ENCODE results near the gene PTPRD.

DNA sequence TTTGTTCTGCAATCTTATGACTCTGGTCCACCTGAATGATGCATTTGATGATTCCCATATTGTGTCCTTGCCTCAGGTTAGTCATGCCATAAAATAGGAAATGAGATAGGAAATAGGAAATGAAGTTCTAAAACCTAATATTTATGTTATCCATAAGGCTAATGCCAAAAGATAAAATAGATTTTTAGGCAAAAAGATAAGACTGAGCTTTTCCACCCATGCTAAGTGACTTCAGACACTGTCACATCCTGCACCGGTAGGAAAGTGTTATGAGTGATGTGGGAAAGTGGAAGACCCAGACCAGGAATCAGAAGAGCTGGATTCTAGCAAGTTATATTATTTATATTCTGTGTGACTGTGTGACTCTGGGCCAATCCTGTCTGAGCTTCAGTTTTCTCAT lies 2212.4 kb downstream of the PTPRD start:
- TF ChIP-seq CTCF (IDR thresholded peaks at IDR 0.05) = no peak
- no peak for TF ChIP-seq POLR2A (IDR thresholded peaks at IDR 0.05)

Measured in thyroid gland (tissue), 4 donors.